GM18505 (cell line): ENCODE measurements around the gene METTL22.

Source experiments
- ATAC-seq: cut with Tn5 transposase; IDR thresholded peaks from one replicate; pipeline ENCODE4 v1.9.1; 2021; ENCODE audit not compliant: unreplicated experiment
- POLR2A ChIP-seq: IDR thresholded peaks from 4 replicates; pipeline ENCODE4 v1.6.1; 2011; ENCODE audit warnings: borderline replicate concordance; ENCODE audit not compliant: insufficient read depth, insufficient read length; ENCODE audit errors: extremely low read depth

Gene METTL22

GRCh38 chr16:8697965-8698364, 76.5 kb downstream of the METTL22 start:
- no peak for TF ChIP-seq POLR2A
- ATAC-seq = no peak
